ENCODE results near the gene HAO2. TPM values are rescaled to one million over a fixed set of nuclear protein-coding genes. Genes with fewer than 3 reads are reported as not detected.

The HAO2 gene
- total RNA-seq, 1 experiment from 2014 or later = not detected

GRCh38 chr1:119361205-119361604, 7.4 kb upstream of the HAO2 start:
- intact Hi-C loops (cut with micrococcal nuclease; ENCODE audit: unreplicated experiment) (no loop called here), in situ Hi-C loops (cut with HindIII; ENCODE audit: low pct_unique_long_range_greater_than_20kb, low sequenced_read_pairs) (no loop called here)
- POLR2A ChIA-PET = no interaction called here
- DNase-seq (ENCODE audit: low read depth, low spot score) (no peak), ATAC-seq (no peak)
- Histone ChIP-seq H3K36me3 (ENCODE audit: control insufficient read depth, insufficient read depth, low read length) (no peaks in the 10 kb centered on the region), H3K27ac (ENCODE audit: low read length) (no peak overlapping the region), H3K27me3 (ENCODE audit: control insufficient read depth, insufficient read depth, low read length) (peaks cover 4% of the 10 kb centered on the region; the same call in 1 of the 2 replicates), H3K9me3 (ENCODE audit: control insufficient read depth, insufficient read depth, low read depth, low read length) (no peaks in the 10 kb centered on the region), H3K4me1 (ENCODE audit: control insufficient read depth, insufficient read depth, low read length) (no peaks in the 10 kb centered on the region), H3K4me3 (ENCODE audit: low read depth in 2 of 2, low read length in 2 of 2) (no peak overlapping the region)
- TF ChIP-seq CTCF (IDR thresholded peaks at IDR 0.05) = no peak
- no peak for TF ChIP-seq SIN3A (IDR thresholded peaks at IDR 0.05; ENCODE audit: borderline replicate concordance, insufficient read depth, low read depth, low read length)
- no peak for TF ChIP-seq TCF7L2 (IDR thresholded peaks at IDR 0.05; ENCODE audit: low read depth, low read length)
- no peak for TF ChIP-seq POLR2AphosphoS5 (IDR thresholded peaks at IDR 0.05; ENCODE audit: low read depth, low read length)
- TF ChIP-seq REST (IDR thresholded peaks at IDR 0.05; ENCODE audit: insufficient read depth in 1 of 2, low read depth in 2 of 2, low read length in 1 of 2) = no peak
- CTCF ChIA-PET = no interaction called here
- no TSS peak for BruUV-seq (replicated peaks)

GRCh38 chr1:119361620-119362344, 6.8 kb upstream of the HAO2 start:
- intact Hi-C loops (cut with micrococcal nuclease; ENCODE audit: unreplicated experiment) = no loop called here
- Histone ChIP-seq H3K27ac (ENCODE audit: low read length) (no peak overlapping the region), H3K27me3 (ENCODE audit: control insufficient read depth, insufficient read depth, low read length) (peaks cover 5% of the 10 kb centered on the region), H3K9me3 (ENCODE audit: control insufficient read depth, insufficient read depth, low read depth, low read length) (no peaks in the 10 kb centered on the region), H3K36me3 (ENCODE audit: control insufficient read depth, insufficient read depth, low read length) (no peaks in the 10 kb centered on the region), H3K4me3 (ENCODE audit: low read depth in 2 of 2, low read length in 2 of 2) (no peak overlapping the region), H3K4me1 (ENCODE audit: control insufficient read depth, insufficient read depth, low read length) (no peaks in the 10 kb centered on the region)
- no peak for ATAC-seq
- CTCF ChIA-PET = no interaction called here
- no peak for DNase-seq (ENCODE audit: low read depth, low spot score)
- TF ChIP-seq SIN3A (IDR thresholded peaks at IDR 0.05; ENCODE audit: borderline replicate concordance, insufficient read depth, low read depth, low read length) = no peak
- no peak for TF ChIP-seq CTCF (IDR thresholded peaks at IDR 0.05)
- no peak for TF ChIP-seq TCF7L2 (IDR thresholded peaks at IDR 0.05; ENCODE audit: low read depth, low read length)
- no peak for TF ChIP-seq REST (IDR thresholded peaks at IDR 0.05; ENCODE audit: insufficient read depth in 1 of 2, low read depth in 2 of 2, low read length in 1 of 2)
- no peak for TF ChIP-seq POLR2AphosphoS5 (IDR thresholded peaks at IDR 0.05; ENCODE audit: low read depth, low read length)
- no TSS peak for BruUV-seq (replicated peaks)
- POLR2A ChIA-PET = no interaction called here
- in situ Hi-C loops (cut with HindIII; ENCODE audit: low pct_unique_long_range_greater_than_20kb, low sequenced_read_pairs) = no loop called here
